Hematopoietic multipotent progenitor cell treated with erythropoietin and hydrocortisone succinate and interleukin-3 and kit ligand, for 17 days (in vitro differentiated cells): ENCODE measurements around the gene ATCAY.

Experiments used
- DNase-seq: peaks from one replicate; pipeline ENCODE4 v3.0.0-alpha.2; 2015; ENCODE audit warnings: low spot score

The ATCAY gene

GRCh38 chr19:3970808-3971598 is 90.5 kb downstream of the ATCAY start, which contains the start of gene DAPK3:
DAPK3 (minus strand) TSS chr19:3971099; CDS start chr19:3969735, 1,364 bp downstream.
- DNase-seq: peak; percentile 96

GRCh38 chr19:3975144-3975543 is 94.7 kb downstream of the ATCAY start:
- no peak for DNase-seq

DNA sequence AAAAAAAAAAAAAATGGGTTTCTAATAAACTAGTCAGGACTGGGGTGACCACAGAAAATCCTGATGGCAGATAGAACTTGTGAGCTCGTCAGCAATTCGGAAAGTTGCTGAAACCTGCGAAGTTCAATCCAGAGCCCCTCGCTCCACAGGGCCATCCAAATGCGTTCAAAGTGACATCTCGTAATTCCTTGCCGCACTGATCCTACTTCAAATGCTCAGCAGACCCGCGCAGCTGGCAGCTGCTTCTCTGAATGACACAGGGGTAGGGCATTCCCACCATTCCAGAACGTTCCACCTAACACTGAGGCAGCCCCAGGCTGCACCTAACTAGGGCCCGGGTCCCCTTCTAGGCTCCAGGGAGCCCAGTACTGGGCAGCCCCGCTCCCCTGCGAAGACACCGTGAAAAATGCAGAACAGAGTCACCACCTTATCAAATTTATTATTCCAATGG is 95.2 kb downstream of the ATCAY start:
- no peak for DNase-seq

DNA sequence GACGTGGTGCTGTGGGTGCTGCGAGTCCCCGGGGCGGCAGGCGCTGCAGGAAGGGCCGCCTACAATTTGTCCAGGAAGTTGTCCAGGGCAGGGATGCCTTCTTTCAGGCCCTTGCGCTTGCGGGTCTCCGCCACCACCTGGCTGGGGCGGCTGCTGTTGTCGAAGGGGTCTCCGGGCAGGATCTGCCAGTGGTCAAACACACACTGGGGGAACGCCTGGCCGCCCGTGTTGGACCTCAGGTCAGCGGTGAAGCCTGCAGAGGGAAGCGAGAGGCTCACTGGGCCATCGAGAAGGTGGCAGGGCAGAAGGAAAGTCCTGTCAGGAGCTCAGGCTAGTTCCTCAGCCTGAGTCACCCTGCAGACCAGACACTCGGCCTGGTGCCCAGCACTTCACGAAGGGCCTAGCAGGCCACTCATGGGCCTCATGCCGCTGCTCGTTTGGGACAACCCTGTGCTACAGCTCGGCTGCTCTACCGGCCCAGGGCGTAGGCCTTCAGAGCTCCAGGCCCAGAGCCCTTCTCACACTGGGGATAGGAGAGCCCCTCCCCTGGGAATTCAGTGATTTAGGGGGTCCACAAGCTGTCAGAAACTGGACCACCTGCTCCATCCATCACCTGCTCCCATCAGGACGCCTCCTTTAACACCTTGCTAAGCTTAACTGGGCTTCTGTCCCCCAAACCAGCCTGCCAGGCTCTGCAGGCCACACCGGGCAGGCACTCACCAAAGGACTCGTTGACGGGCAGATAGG is 96.2 kb downstream of the ATCAY start:
- no peak for DNase-seq
